Measurements from ENCODE around the gene DLL1.

- TF ChIP-seq CTCF (IDR thresholded peaks at IDR 0.05) (no peak), POLR2A (IDR thresholded peaks at IDR 0.05) (peak in 1 of 2 donors; percentile 72)
Observed at GRCh38 chr6:170290296-170291128, at the start of gene DLL1.
